ENCODE results near the gene TUBA4A. TPM values are rescaled to one million over a fixed set of nuclear protein-coding genes. Genes with fewer than 3 reads are reported as not detected.
A peak's percentile ranks its signal among the peaks of the same experiment; 100 is the strongest.
"Not testable (repeated sequence)": the region's sequence is repeated elsewhere in the genome, so short reads cannot be mapped to it uniquely, and the experiment has no call there.

The TUBA4A gene
- polyA plus RNA-seq, 4 donors: 31.7 to 39.1 (median 33.6) TPM

GRCh38 chr2:219216535-219216915, 37.2 kb downstream of the TUBA4A start:
- DNase-seq (ENCODE audit: low read depth in 4 of 4, low spot score in 2 of 4): no peak

- DNase-seq (ENCODE audit: low read depth in 4 of 4, low spot score in 2 of 4): no peak
These were observed 37.7 kb downstream of the TUBA4A start for GRCh38 chr2:219215871-219216534.

- DNase-seq (ENCODE audit: low read depth in 4 of 4, low spot score in 2 of 4): no peak
These were observed 38.9 kb downstream of the TUBA4A start for GRCh38 chr2:219214786-219215185.

- no peak for DNase-seq (ENCODE audit: low read depth in 4 of 4, low spot score in 2 of 4)
These were observed 39.6 kb downstream of the TUBA4A start for GRCh38 chr2:219214141-219214540.

- no peak for DNase-seq (ENCODE audit: low read depth in 4 of 4, low spot score in 2 of 4)
These were observed 40.1 kb downstream of the TUBA4A start for GRCh38 chr2:219213486-219214071.

GRCh38 chr2:219213026-219213415, 40.7 kb downstream of the TUBA4A start:
- no peak for DNase-seq (ENCODE audit: low read depth in 4 of 4, low spot score in 2 of 4)

- DNase-seq (ENCODE audit: low read depth in 4 of 4, low spot score in 2 of 4): no peak
These were observed 42.8 kb downstream of the TUBA4A start for GRCh38 chr2:219210886-219211362.

- no peak for DNase-seq (ENCODE audit: low read depth in 4 of 4, low spot score in 2 of 4)
These were observed 43.4 kb downstream of the TUBA4A start for GRCh38 chr2:219210196-219210885.

- no peak for DNase-seq (ENCODE audit: low read depth in 4 of 4, low spot score in 2 of 4)
These were observed 44.2 kb downstream of the TUBA4A start for GRCh38 chr2:219209236-219210195.

- DNase-seq (ENCODE audit: low read depth in 4 of 4, low spot score in 2 of 4): no peak
These were observed 45.6 kb downstream of the TUBA4A start for GRCh38 chr2:219207884-219208740.

GRCh38 chr2:219207134-219207883, 46.4 kb downstream of the TUBA4A start:
- DNase-seq (ENCODE audit: low read depth in 4 of 4, low spot score in 2 of 4): peak in 1 of 4 donors; percentile 50

GRCh38 chr2:219206328-219207133, 47.2 kb downstream of the TUBA4A start, which contains the start of gene ZFAND2B:
ZFAND2B (plus strand) TSS chr2:219206782; CDS start chr2:219206988, 206 bp downstream.
- peak; percentile 86 to 93 (median 90) for DNase-seq (ENCODE audit: low read depth in 4 of 4, low spot score in 2 of 4)

- no peak for DNase-seq (ENCODE audit: low read depth in 4 of 4, low spot score in 2 of 4)
These were observed 47.8 kb downstream of the TUBA4A start for GRCh38 chr2:219205981-219206327.

GRCh38 chr2:219205165-219205538, 48.6 kb downstream of the TUBA4A start:
- no peak for DNase-seq (ENCODE audit: low read depth in 4 of 4, low spot score in 2 of 4)

GRCh38 chr2:219204425-219205164, 49.1 kb downstream of the TUBA4A start:
- no peak for DNase-seq (ENCODE audit: low read depth in 4 of 4, low spot score in 2 of 4)

GRCh38 chr2:219201331-219201730, 52.4 kb downstream of the TUBA4A start:
- not testable (repeated sequence) for DNase-seq (ENCODE audit: low read depth in 4 of 4, low spot score in 2 of 4)

- DNase-seq (ENCODE audit: low read depth in 4 of 4, low spot score in 2 of 4): not testable (repeated sequence)
These were observed 53.0 kb downstream of the TUBA4A start for GRCh38 chr2:219200502-219201326.
